ENCODE measurements around the gene TLL1. TPM values are rescaled to one million over a fixed set of nuclear protein-coding genes. Genes with fewer than 3 reads are reported as not detected.

The TLL1 gene
- total RNA-seq, 3 donors from 2014 or later, result 4.0 to 11.5 (median 4.3) TPM

DNA sequence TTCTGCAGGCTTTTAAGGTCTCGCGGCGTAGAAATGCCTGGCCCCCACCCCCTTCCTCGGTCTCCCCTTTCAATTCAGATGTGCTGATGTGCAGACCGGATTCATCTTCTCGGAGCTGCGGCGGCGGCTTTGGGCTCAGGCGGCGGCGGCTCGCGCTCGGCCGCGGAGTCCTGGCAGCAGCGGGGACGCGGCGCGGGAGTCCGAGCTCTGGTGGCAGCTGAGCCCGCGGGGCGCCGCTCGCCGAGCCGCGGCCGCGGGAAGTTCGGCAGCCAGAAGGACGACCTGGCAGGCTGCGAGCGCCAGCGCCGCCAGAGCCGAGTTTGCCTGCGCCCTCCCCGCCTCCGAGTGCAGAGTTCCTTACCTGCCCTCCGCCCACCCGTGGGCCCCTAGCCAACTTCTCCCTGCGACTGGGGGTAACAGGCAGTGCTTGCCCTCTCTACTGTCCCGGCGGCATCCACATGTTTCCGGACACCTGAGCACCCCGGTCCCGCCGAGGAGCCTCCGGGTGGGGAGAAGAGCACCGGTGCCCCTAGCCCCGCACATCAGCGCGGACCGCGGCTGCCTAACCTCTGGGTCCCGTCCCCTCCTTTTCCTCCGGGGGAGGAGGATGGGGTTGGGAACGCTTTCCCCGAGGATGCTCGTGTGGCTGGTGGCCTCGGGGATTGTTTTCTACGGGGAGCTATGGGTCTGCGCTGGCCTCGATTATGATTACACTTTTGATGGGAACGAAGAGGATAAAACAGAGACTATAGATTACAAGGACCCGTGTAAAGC, 448 bp downstream of the TLL1 start:
- no peak for DNase-seq (ENCODE audit: low spot score in 2 of 2)
- Histone ChIP-seq H3K27ac (peak overlapping the region; percentile 12 to 65), H3K4me1 (no peaks in the 10 kb centered on the region), H3K9me3 (no peaks in the 10 kb centered on the region), H3K27me3 (peaks cover 0 to 5% of the 10 kb centered on the region in 2 donors), H3K36me3 (no peaks in the 10 kb centered on the region), H3K4me3 (peak overlapping the region; percentile 45 to 72 (median 55))
- no peak for TF ChIP-seq POLR2AphosphoS5 (IDR thresholded peaks at IDR 0.05)
- TF ChIP-seq POLR2A (IDR thresholded peaks at IDR 0.05), result no peak
- TF ChIP-seq, protein P1, sequence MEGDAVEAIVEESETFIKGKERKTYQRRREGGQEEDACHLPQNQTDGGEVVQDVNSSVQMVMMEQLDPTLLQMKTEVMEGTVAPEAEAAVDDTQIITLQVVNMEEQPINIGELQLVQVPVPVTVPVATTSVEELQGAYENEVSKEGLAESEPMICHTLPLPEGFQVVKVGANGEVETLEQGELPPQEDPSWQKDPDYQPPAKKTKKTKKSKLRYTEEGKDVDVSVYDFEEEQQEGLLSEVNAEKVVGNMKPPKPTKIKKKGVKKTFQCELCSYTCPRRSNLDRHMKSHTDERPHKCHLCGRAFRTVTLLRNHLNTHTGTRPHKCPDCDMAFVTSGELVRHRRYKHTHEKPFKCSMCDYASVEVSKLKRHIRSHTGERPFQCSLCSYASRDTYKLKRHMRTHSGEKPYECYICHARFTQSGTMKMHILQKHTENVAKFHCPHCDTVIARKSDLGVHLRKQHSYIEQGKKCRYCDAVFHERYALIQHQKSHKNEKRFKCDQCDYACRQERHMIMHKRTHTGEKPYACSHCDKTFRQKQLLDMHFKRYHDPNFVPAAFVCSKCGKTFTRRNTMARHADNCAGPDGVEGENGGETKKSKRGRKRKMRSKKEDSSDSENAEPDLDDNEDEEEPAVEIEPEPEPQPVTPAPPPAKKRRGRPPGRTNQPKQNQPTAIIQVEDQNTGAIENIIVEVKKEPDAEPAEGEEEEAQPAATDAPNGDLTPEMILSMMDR (IDR thresholded peaks at IDR 0.05), result no peak
- intact Hi-C loops (cut with DNase I; ENCODE audit: low total_unique reads), result no loop called here

GRCh38 chr4:165874072-165874790, 1.2 kb downstream of the TLL1 start:
- intact Hi-C loops (cut with DNase I; ENCODE audit: low total_unique reads), result no loop called here
- Histone ChIP-seq H3K4me3 (peak overlapping the region; percentile 45 to 72 (median 55)), H3K4me1 (no peaks in the 10 kb centered on the region), H3K27me3 (peaks cover 0 to 5% of the 10 kb centered on the region in 2 donors), H3K36me3 (no peaks in the 10 kb centered on the region), H3K9me3 (no peaks in the 10 kb centered on the region), H3K27ac (peak overlapping the region; percentile 12 to 65)
- no peak for DNase-seq (ENCODE audit: low spot score in 2 of 2)
- TF ChIP-seq, protein P1 (IDR thresholded peaks at IDR 0.05), result no peak
- TF ChIP-seq POLR2AphosphoS5 (IDR thresholded peaks at IDR 0.05), result no peak
- TF ChIP-seq POLR2A (IDR thresholded peaks at IDR 0.05), result no peak

GRCh38 chr4:165874791-165875371, 1.8 kb downstream of the TLL1 start:
- peaks cover 0 to 5% of the 10 kb centered on the region in 2 donors for H3K27me3 ChIP-seq
- intact Hi-C loops (cut with DNase I; ENCODE audit: low total_unique reads), result no loop called here
- H3K36me3 ChIP-seq, result no peaks in the 10 kb centered on the region
- H3K9me3 ChIP-seq, result no peaks in the 10 kb centered on the region
- H3K4me1 ChIP-seq, result no peaks in the 10 kb centered on the region
- H3K4me3 ChIP-seq, result peak overlapping the region; percentile 45 to 72 (median 55)
- TF ChIP-seq, protein P1 (IDR thresholded peaks at IDR 0.05), result no peak
- peak in 1 of 3 donors; percentile 8 for TF ChIP-seq POLR2AphosphoS5 (IDR thresholded peaks at IDR 0.05)
- DNase-seq (ENCODE audit: low spot score in 2 of 2), result no peak
- no peak overlapping the region for H3K27ac ChIP-seq

- Histone ChIP-seq H3K4me3 (peak overlapping the region in 2 of 3 donors; percentile 45 to 72), H3K27ac (no peak overlapping the region)
- TF ChIP-seq, protein P1 (IDR thresholded peaks at IDR 0.05), result no peak
- no peak for TF ChIP-seq POLR2A (IDR thresholded peaks at IDR 0.05)
- no peak for TF ChIP-seq POLR2AphosphoS5 (IDR thresholded peaks at IDR 0.05)
These were observed 2.4 kb downstream of the TLL1 start for GRCh38 chr4:165875446-165875845.

More at GRCh38 chr4:165875446-165875845, 2.4 kb downstream of the TLL1 start:
- no peaks in the 10 kb centered on the region for H3K4me1 ChIP-seq
- no peaks in the 10 kb centered on the region for H3K9me3 ChIP-seq
- intact Hi-C loops (cut with DNase I; ENCODE audit: low total_unique reads), result no loop called here
- H3K27me3 ChIP-seq, result peaks cover 0 to 5% of the 10 kb centered on the region in 2 donors
- H3K36me3 ChIP-seq, result no peaks in the 10 kb centered on the region
- DNase-seq (ENCODE audit: low spot score in 2 of 2), result no peak

All from breast epithelium (tissue), 4 donors.